Stromal cell of bone marrow (primary cell): ENCODE data around the gene CHAC1.
A peak's percentile ranks its signal among the peaks of the same experiment; 100 is the strongest.

ENCODE experiments used
- DNase-seq: peaks from one replicate; pipeline ENCODE4 v3.0.0-alpha.2; 2012; ENCODE audit warnings: low read depth

Gene CHAC1

GRCh38 chr15:40985541-40986330 is 32.5 kb downstream of the CHAC1 start:
- peak; percentile 78 for DNase-seq

- no peak for DNase-seq
Observed at GRCh38 chr15:40986820-40987219, 33.5 kb downstream of the CHAC1 start.

- no peak for DNase-seq
Observed at GRCh38 chr15:40988156-40988555, 34.9 kb downstream of the CHAC1 start.

- DNase-seq = no peak
Observed at GRCh38 chr15:40990080-40990479, 36.8 kb downstream of the CHAC1 start.

GRCh38 chr15:40990789-40991188 is 37.5 kb downstream of the CHAC1 start:
- no peak for DNase-seq

GRCh38 chr15:40991355-40991754 is 38.1 kb downstream of the CHAC1 start:
- DNase-seq = no peak

- DNase-seq = peak; percentile 45
Observed at GRCh38 chr15:40992241-40992741, 39.0 kb downstream of the CHAC1 start.

GRCh38 chr15:40992825-40993224 is 39.6 kb downstream of the CHAC1 start:
- no peak for DNase-seq

- DNase-seq = no peak
Observed at GRCh38 chr15:40995656-40996055, 42.4 kb downstream of the CHAC1 start.

GRCh38 chr15:40999190-40999589 is 45.9 kb downstream of the CHAC1 start:
- DNase-seq = no peak

- DNase-seq = no peak
Observed at GRCh38 chr15:41001524-41002214, 48.4 kb downstream of the CHAC1 start.

GRCh38 chr15:41004490-41004889 is 51.2 kb downstream of the CHAC1 start:
- no peak for DNase-seq
